GM11168 (cell line): ENCODE measurements around the gene ULK4.

ENCODE experiments used
- in situ Hi-C: fragments of 300-500 bp; cut with MboI; formaldehyde crosslinking; loops from one replicate; pipeline ENCODE4 v1.12.0; 2022; ENCODE audit warnings: low sequenced_read_pairs; ENCODE audit not compliant: unreplicated experiment

Gene ULK4

GRCh38 chr3:41334426-41334825 is 627.5 kb downstream of the ULK4 start:
- in situ Hi-C loops = no loop called here

- in situ Hi-C loops = no loop called here
These were observed 630.9 kb downstream of the ULK4 start for GRCh38 chr3:41331041-41331440.

DNA sequence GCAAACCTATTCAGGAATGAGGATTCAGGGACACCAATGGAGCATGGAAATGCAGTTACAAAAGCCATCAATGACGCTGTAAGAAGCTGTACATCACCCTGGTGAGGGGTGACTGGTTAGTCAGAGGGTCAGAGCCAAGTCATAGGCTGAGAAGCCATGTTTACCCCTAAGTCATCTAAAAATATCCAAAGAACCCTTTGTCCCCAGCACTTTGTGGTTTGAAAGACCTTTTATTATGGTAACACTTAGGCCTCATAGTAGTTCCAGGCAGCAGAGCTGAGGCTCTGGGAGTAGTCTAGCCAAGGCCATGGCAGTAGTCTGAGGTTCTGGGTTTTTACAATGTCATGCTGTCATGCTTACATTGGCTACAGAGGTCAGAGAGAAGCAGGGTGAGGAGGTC is 631.4 kb downstream of the ULK4 start:
- in situ Hi-C loops = no loop called here

DNA sequence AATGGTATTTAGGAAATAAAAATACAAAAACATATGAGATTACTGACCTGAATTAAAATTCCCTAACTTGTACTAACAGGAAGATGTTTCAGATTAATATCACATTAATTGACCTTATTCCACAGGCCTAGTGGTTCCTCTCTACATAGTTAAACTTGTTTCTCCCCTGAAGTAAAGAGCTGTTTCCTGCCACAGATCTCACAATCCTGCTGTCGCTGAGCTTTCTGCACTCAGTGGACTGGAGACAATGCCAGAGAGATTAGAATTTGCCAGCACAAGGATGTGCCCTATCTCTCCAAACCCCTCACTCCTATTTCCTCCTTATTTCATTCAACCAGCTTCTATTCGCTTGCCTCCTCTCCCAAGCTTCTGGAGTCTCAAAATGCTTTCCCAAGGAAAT is 632.0 kb downstream of the ULK4 start:
- in situ Hi-C loops = no loop called here

DNA sequence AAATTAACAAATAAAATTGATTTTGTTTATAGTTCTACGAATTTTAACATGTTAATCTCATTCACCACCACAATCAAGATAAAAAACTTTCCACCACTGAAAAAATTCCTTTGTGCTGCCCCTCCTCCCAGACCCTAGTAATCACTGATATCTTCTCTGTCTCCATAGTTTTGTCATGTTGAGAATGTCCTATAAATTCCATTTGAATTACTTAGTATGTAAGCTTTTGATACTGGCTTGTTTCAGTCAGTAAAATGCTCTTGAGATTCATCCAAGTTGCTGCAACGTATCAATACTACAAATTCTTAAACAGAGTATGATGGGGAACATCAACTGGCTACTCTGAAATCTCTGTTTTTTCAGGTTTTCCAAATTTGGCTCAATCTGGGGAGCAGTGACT is 633.0 kb downstream of the ULK4 start:
- in situ Hi-C loops = no loop called here

DNA sequence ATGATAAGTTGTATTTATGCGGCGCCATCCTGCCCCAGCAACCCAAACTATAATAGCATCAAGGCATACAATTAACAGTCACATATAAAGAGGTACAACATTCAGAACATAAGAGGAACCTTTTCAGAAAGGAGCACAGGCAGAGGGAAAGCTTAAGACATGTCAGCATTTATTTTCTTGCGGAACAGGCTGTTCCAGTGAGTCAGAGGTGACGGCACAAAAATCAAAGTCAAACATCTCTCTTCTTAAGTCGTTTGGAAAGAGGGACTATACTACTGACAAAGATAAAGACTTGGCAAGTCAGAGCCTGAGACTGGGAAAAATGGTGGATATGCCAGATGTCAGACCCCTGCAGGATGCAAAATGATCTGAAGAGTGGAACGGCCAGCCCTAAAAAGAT is 634.2 kb downstream of the ULK4 start:
- in situ Hi-C loops = no loop called here

DNA sequence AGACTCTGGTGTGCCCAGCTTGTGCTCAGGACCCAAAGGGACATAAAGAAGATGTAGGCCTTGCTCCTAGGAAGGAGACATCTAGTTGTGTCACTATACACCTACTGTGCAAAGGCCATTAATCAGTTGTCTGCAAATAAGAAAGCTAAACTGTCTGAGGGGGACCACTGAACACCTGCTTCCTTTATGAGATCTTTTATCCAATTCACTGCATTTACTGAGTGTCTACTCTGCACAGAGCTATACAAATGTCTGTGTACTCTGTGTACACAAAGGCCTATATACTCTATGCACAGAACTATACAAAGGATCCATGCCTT is 637.8 kb downstream of the ULK4 start:
- in situ Hi-C loops = no loop called here

- in situ Hi-C loops = no loop called here
These were observed 638.3 kb downstream of the ULK4 start for GRCh38 chr3:41323467-41324155.

- in situ Hi-C loops = no loop called here
These were observed 640.3 kb downstream of the ULK4 start for GRCh38 chr3:41321642-41321980.

DNA sequence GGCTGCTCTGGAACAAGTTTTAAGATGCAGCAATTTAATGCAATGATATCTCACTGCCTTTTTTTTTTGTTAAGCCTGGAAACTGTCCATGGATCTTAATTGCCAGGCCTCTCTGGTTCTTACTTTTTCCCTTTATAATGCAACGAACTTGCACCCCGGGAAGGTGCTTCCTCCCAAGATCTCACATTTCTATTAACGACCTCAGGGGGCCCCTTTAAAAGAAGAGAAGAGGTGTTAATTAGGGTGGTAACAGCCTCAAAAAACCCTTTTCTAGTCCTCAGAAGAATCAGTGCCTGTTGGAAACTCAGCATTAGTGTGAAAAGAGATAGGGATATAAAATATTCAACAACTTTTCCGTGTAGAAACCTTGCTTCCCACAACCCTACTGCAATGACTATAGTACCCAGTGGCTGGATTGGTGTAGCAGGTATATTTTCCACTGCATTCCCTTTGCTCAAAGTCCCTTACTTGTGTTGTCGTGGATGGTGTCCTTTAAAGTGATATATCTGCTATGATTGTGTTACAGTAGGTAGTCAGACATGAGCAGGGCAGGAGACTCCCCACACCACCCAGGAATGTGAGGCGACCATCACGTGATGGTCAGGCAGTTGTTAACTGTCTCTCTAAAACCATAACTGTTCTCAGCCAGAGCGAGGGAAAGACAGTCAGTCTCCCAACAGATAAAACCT is 640.8 kb downstream of the ULK4 start:
- in situ Hi-C loops = no loop called here

- in situ Hi-C loops = no loop called here
These were observed 643.4 kb downstream of the ULK4 start for GRCh38 chr3:41318520-41318919.

- in situ Hi-C loops = no loop called here
These were observed 644.2 kb downstream of the ULK4 start for GRCh38 chr3:41317718-41318117.

- in situ Hi-C loops = no loop called here
These were observed 644.6 kb downstream of the ULK4 start for GRCh38 chr3:41317298-41317697.

DNA sequence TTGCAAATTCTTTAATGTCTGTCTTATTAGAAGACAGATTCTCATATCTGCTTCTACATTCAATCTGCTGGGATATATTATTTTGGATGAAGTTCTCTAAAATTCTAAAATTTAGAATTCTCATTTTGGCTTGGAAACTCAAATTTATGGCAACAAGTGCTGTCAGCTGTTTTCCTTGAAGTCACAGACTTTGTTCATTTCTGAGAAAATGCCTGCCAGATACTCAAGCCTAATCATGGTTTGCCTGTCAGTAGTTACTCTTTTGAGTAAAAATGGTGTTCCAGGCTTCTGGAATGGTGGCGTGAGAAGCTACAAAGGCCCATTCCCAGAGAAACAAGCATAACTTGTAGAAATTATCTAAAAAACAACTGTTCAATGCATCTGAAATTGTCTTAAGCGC is 646.8 kb downstream of the ULK4 start:
- in situ Hi-C loops = no loop called here

- in situ Hi-C loops = no loop called here
These were observed 653.8 kb downstream of the ULK4 start for GRCh38 chr3:41308119-41308518.

DNA sequence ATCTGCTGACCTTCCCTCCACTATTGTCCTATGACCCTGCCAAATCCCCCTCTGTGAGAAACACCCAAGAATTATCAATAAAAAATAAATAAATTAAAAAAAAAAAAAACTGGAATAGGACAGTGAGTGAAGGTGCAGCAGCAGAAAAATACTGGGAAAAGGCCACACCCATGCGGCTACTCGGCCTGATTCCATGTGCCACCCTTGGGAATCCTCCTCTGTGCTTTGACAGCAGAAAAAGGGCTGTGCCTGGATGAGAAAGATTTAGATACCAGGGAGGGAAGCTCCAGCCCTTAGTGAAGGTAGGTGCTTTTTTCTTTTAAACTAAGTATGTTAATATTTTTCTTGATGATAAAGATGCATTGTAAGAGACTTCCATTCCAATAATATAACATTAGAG is 654.8 kb downstream of the ULK4 start:
- in situ Hi-C loops = no loop called here

GRCh38 chr3:41304593-41304992 is 657.3 kb downstream of the ULK4 start:
- in situ Hi-C loops = no loop called here

DNA sequence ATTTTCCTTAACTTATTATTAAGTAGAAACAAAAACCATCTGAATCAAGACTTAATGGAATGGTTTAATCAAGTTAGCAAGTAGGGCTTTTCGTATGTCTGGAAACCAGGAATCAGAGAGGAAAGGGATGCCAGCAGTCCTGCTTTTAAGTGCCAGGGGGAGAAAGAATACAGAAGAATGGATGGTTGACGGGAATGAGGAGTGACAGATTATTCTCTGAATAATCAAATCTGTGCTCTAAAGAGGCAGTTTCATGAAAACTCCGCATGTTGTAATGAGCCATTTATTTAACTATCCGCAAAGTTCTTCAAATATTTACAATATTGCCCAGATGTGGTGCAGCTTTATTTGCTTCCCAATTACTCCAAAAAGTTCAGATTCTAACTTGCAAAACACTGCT is 659.6 kb downstream of the ULK4 start:
- in situ Hi-C loops = no loop called here

GRCh38 chr3:41301548-41301947 is 660.4 kb downstream of the ULK4 start:
- in situ Hi-C loops = no loop called here

DNA sequence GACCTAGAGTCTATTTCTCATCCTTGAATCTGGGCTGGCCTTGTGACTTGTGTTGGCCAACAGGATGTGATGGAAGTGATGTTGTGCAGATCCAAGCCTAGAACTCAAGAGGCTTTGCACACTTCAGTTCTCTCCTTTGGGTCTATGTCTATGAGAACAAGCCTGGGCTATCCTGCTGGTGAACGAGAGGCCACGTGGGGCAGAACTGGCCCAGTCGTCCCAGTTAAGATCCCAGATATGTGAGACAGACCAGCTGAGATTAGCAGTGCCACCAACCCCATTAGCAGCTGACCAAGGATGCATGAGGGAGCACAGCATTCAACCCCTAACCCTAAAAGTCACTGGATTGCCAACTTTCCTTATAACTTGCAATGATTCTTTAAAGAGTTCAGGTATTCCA is 662.9 kb downstream of the ULK4 start:
- in situ Hi-C loops = no loop called here

- in situ Hi-C loops = no loop called here
These were observed 664.2 kb downstream of the ULK4 start for GRCh38 chr3:41297750-41298149.

DNA sequence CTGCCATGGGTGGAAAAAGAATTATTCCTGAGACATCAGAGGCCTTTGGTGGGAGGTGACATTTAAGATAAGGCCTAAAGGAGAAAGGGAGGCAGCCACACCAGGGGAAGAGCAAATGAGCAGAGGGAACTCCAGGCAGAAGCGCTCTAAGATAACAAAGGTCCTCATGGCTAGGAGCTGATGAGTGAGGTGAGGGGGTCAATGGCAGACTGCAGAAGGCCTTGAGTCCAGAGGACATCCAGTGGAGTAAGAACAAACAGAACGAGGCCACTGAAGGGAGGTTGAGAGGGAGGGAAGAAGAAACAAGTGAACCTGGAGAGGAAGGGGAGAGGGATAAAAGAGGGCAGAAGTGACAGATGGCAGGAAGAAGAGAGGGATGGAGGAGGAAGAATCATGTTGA is 665.3 kb downstream of the ULK4 start:
- in situ Hi-C loops = no loop called here
